GM19452 (cell line): ENCODE data around the gene GNG8.

Source experiments
- ATAC-seq: cut with Tn5 transposase; IDR thresholded peaks from one replicate; pipeline ENCODE4 v1.9.1; 2021; ENCODE audit not compliant: unreplicated experiment

GNG8 gene

GRCh38 chr19:46621191-46622117, 14.5 kb downstream of the GNG8 start:
- no peak for ATAC-seq

- ATAC-seq, result no peak
Observed at GRCh38 chr19:46620716-46621115, 15.3 kb downstream of the GNG8 start.

GRCh38 chr19:46620267-46620666, 15.7 kb downstream of the GNG8 start:
- no peak for ATAC-seq

- ATAC-seq, result no peak
Observed at GRCh38 chr19:46618670-46619231, 17.3 kb downstream of the GNG8 start.

- no peak for ATAC-seq
Observed at GRCh38 chr19:46617601-46618000, 18.4 kb downstream of the GNG8 start.

- ATAC-seq, result no peak
Observed at GRCh38 chr19:46616631-46617322, 19.2 kb downstream of the GNG8 start.

- ATAC-seq, result no peak
Observed at GRCh38 chr19:46615966-46616365, 20.0 kb downstream of the GNG8 start.

- no peak for ATAC-seq
Observed at GRCh38 chr19:46614114-46614722, 21.8 kb downstream of the GNG8 start.

- no peak for ATAC-seq
Observed at GRCh38 chr19:46613525-46613924, 22.5 kb downstream of the GNG8 start.

- ATAC-seq, result no peak
Observed at GRCh38 chr19:46611776-46612175, 24.2 kb downstream of the GNG8 start.

- ATAC-seq, result no peak
Observed at GRCh38 chr19:46610851-46611770, 24.9 kb downstream of the GNG8 start.

GRCh38 chr19:46610413-46610775, 25.6 kb downstream of the GNG8 start:
- ATAC-seq, result no peak

GRCh38 chr19:46609511-46610412, 26.2 kb downstream of the GNG8 start:
- ATAC-seq, result no peak

- no peak for ATAC-seq
Observed at GRCh38 chr19:46608581-46609345, 27.2 kb downstream of the GNG8 start.

GRCh38 chr19:46608178-46608577, 27.8 kb downstream of the GNG8 start:
- ATAC-seq, result no peak

- ATAC-seq, result no peak
Observed at GRCh38 chr19:46607448-46607841, 28.6 kb downstream of the GNG8 start.

GRCh38 chr19:46606681-46607447, 29.1 kb downstream of the GNG8 start:
- no peak for ATAC-seq

- ATAC-seq, result no peak
Observed at GRCh38 chr19:46606019-46606418, 30.0 kb downstream of the GNG8 start.
